Mucosa of rectum (tissue), 2 donors: ENCODE results near the gene CARD19.

Experiments used
- H3K27ac ChIP-seq, 2 donors: one replicate each; pipeline ENCODE4 v1.7.0; 2013; ENCODE audit warnings: inconsistent platforms in 2 of 2, low read depth in 2 of 2, low read length in 2 of 2
- H3K27me3 ChIP-seq, 2 donors: one replicate each; pipeline ENCODE4 v1.7.0; 2013; ENCODE audit warnings: low read length in 2 of 2; ENCODE audit not compliant: control insufficient read depth in 2 of 2, insufficient read depth in 2 of 2
- H3K36me3 ChIP-seq, 2 donors: one replicate each; pipeline ENCODE4 v1.7.0; 2013; ENCODE audit warnings: low read length in 2 of 2; ENCODE audit not compliant: control insufficient read depth in 2 of 2, insufficient read depth in 2 of 2
- H3K4me1 ChIP-seq, 2 donors: one replicate each; pipeline ENCODE4 v1.7.0; 2013; ENCODE audit warnings: low read length in 2 of 2, mild to moderate bottlenecking in 1 of 2; ENCODE audit not compliant: control insufficient read depth in 2 of 2, insufficient read depth in 2 of 2
- H3K4me3 ChIP-seq, 2 donors: one replicate each; pipeline ENCODE4 v1.7.0; 2013; ENCODE audit warnings: low read length in 2 of 2
- H3K9ac ChIP-seq, 2 donors: one replicate each; pipeline ENCODE4 v1.7.0; 2013; ENCODE audit warnings: low read length in 2 of 2, low read depth in 1 of 2, mild to moderate bottlenecking in 1 of 2
- H3K9me3 ChIP-seq, 2 donors: one replicate each; pipeline ENCODE4 v1.7.0; 2013; ENCODE audit warnings: low read length in 2 of 2; ENCODE audit not compliant: control insufficient read depth in 2 of 2
- donor health status: healthy.
- donor health status: Normal muscosa, but diverticular disease.

CARD19 gene, protein sequence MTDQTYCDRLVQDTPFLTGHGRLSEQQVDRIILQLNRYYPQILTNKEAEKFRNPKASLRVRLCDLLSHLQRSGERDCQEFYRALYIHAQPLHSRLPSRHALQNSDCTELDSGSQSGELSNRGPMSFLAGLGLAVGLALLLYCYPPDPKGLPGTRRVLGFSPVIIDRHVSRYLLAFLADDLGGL

DNA sequence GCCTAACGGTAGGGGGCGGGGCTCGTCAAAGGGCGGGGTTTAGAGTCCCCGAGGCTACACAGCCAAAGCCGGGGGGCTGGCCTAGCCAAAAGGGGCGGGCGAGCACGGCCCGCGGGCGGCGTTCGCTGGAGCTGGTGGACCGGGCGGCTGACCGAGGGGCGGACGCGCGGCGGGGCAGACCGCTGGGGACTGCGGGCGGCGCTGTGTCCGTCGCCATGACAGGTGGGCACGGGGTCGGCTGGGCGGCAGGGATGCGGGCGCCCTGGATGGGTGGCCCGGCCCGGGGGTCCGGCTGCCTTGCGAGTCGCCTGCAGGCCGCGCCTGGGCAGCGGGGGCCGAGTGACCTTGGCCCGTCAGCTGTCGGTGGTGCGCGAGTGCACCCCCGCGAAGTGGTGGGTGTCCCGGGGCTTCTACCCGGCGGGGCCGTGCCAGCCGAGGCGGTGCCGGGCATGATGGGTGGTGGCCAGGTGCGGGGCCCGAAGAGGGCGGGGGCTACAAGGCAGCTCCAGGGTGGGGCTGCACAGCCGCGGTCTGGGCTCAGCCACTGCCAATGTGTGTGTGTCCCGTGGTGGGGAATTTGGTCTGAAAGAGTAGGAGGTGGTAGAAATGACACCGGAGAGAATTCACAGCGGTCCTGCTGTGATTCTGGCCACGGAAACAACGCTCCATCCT, at the start of gene CARD19:
TSS of gene CARD19 (plus strand) at position 87 of the 672 bp plus-strand sequence. CDS start at position 216, 129 bp downstream.
- Histone ChIP-seq H3K27ac (peak within 1 kb of the TSS; percentile 98 to 99), H3K9me3 (no peaks in the 10 kb centered on the region), H3K36me3 (no peaks in the 10 kb centered on the region), H3K4me3 (peak within 1 kb of the TSS; percentile 87 to 88), H3K9ac (peak within 1 kb of the TSS; percentile 89 to 98), H3K4me1 (peaks cover 47 to 51% of the 10 kb centered on the region in 2 donors), H3K27me3 (no peaks in the 10 kb centered on the region)

DNA sequence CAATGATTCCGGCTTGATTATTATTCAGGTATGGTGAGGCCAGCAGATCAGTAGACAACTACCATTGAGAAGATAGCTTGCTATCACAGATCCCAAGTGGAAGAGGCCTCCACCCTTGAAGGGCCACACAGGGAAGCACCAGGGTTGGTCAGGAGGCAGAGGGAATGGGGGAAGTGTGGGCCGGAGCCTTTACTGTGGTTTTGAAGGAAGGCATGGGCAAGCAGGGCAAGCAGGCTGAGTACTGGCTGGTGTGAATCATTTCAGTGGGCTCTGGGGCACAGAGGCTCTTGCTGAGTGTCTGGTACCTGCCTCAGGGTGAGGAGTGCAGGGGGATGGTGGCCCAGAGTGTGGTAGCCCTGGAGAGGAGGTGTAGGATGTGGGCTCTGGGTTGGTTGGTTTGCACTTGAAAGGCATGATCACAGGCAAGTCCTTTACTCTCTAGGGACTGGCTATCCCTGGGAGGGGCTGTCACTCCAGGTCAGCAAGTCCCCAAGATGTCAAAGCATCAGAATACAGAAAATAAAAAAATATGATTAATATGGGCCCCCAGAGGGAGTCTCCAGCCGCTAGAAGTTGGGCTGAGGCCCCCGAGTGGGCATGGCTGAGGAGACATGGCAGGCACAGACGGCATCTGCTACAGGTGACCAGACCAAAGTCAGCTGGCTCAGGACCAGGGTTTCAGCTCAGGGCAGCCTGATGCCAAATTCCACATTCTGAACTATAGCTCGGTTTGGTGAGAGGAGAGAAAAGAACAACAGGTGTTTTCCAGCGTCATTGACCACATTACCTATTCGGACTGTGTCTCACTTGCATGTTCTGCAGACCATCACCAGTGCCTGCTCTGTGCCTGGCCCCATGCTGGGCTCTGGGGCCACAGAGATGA, 47.2 kb upstream of the CARD19 start:
- H3K4me1 ChIP-seq: no peaks in the 10 kb centered on the region
- H3K4me3 ChIP-seq: no peak overlapping the region
- no peak overlapping the region for H3K9ac ChIP-seq
- H3K27me3 ChIP-seq: no peaks in the 10 kb centered on the region
- H3K27ac ChIP-seq: no peak overlapping the region
- H3K9me3 ChIP-seq: no peaks in the 10 kb centered on the region
- H3K36me3 ChIP-seq: no peaks in the 10 kb centered on the region

DNA sequence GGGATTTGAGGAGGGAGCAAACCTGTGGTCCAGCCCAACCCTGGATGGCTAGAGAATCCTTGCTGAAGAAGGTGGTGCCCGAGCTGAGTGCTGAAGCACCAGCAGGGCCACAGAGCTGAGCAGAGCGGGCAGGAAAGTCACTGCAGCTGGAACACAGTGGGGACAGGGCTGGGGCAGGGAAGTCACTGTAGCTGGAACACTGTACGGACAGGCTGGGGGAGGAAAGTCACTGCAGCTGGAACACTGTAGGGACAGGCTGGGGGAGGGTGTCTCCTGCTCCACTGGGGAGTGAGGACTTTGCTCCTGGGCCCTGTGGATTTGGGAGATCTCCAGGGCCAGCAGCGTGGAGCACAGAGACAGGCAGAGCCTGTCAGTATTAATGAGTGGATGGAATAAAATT, 46.5 kb upstream of the CARD19 start:
- Histone ChIP-seq H3K4me3 (no peak overlapping the region), H3K27ac (no peak overlapping the region)

DNA sequence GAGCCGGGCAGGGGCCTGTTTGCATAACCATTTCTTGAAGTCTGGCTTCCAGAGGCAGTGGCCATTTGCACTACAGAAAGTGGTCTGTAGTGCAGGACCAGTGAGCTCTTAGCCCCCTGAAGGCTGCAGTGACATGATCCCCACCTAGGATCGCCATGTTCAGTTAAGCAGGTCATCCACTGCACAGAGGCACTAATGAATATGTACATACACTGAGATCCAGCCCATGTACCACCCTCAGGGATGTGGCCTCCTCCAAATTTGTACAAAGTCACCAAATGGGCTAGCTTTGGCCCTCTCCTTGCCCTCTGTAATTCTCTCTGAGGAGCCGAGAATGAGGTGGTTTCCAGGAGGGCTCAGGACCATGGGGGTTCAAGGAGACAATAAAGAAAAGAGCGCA, 45.8 kb upstream of the CARD19 start:
- H3K9me3 ChIP-seq: no peaks in the 10 kb centered on the region
- no peak overlapping the region for H3K9ac ChIP-seq
- H3K4me3 ChIP-seq: no peak overlapping the region
- H3K27ac ChIP-seq: no peak overlapping the region
- no peaks in the 10 kb centered on the region for H3K27me3 ChIP-seq
- H3K4me1 ChIP-seq: no peaks in the 10 kb centered on the region
- no peaks in the 10 kb centered on the region for H3K36me3 ChIP-seq

More for the DNA sequence above, 46.5 kb upstream of the CARD19 start:
- H3K4me1 ChIP-seq: no peaks in the 10 kb centered on the region
- no peak overlapping the region for H3K9ac ChIP-seq
- H3K9me3 ChIP-seq: no peaks in the 10 kb centered on the region
- H3K27me3 ChIP-seq: no peaks in the 10 kb centered on the region
- H3K36me3 ChIP-seq: no peaks in the 10 kb centered on the region

DNA sequence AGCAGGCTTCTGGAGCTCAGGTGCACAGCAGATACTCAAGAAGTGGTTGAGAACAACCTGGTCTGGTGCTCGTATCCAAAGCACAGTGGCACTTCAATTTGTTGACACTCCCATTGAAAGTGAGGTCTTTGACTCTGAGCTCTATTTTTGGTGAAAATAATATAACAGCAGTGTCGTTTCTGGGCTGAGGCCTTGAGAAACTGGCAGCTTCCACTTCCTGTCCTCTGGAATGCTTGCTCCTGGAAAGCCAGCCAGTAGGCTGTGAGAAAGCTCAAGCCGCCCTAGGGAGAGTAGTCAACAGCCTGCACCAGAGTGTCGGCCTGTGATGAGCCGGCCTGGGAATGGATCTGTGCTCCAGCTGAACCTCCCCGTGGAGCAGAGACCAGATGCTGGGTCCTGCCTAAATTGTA, 44.3 kb upstream of the CARD19 start:
- H3K27me3 ChIP-seq: no peaks in the 10 kb centered on the region
- no peak overlapping the region for H3K9ac ChIP-seq
- H3K4me3 ChIP-seq: no peak overlapping the region
- H3K4me1 ChIP-seq: no peaks in the 10 kb centered on the region
- peak overlapping the region in 1 of 2 donors; percentile 32 for H3K27ac ChIP-seq
- H3K9me3 ChIP-seq: no peaks in the 10 kb centered on the region
- no peaks in the 10 kb centered on the region for H3K36me3 ChIP-seq

DNA sequence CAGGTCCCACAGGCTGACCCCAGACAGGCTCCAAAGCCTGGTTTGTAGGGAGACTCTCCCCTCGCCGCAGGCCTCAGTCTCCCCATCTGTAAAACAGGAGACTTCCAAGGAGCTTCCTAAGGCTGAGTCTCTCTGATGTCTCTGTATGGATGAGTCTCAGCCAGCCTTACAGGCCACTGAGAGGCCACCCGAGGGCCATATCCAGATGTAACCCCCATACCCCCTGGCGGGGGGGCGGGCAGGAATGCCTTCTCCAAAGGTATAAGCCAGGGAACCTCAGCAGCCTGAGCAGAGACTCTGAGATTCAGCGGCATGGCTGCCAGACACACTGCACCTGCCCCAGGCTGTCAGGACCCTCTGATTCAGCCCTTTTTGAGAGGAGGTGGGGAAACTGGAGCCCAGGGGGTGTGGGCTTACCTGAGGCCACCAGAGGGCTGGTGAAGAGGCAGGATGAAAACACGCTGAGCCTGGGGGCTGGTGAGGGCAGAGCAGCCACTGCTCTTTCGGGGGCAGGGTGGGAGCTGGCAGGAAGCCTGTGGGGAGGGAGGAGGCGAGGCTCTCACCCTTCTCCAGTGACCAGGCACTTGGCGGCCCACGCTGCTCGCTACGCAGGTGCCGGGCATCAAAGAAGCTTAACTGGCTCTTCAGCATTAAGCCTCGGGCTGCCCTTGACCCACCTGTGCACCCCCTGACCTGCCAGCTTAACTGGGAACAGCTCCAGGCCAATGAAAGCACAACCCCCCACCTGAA, 43.1 kb upstream of the CARD19 start:
- Histone ChIP-seq H3K27me3 (no peaks in the 10 kb centered on the region), H3K4me1 (no peaks in the 10 kb centered on the region), H3K9me3 (no peaks in the 10 kb centered on the region), H3K4me3 (no peak overlapping the region), H3K27ac (no peak overlapping the region), H3K9ac (no peak overlapping the region), H3K36me3 (no peaks in the 10 kb centered on the region)

DNA sequence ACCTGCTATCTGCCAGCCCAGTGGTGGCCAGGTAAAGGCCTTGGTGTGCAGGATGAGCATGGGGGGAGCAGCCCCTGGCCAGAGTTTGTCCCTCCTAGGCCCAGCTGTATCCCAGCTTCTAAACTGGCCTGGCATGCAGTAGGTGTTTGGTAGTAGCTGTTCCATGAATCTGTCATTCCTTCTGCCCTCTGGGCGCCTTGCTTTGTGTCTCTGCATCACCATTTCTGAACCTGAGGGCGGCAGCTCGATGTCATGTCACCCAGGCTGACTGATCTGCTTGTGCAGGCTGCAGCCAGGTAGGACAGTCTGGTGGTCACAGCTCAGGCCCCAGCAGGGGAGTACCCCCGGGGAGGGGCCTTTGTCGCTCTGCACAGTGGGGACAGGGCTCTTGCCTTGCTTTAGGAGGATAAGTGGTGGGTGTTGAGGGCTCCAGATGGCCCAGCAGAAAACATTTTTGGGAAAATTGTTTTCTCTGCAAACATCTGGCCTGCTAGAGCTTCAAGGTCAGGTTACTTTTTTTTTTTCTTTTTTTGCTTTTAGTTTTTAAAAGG, 42.2 kb upstream of the CARD19 start:
- Histone ChIP-seq H3K9me3 (no peaks in the 10 kb centered on the region), H3K36me3 (no peaks in the 10 kb centered on the region), H3K9ac (no peak overlapping the region), H3K4me3 (no peak overlapping the region), H3K4me1 (no peaks in the 10 kb centered on the region), H3K27ac (no peak overlapping the region), H3K27me3 (no peaks in the 10 kb centered on the region)

DNA sequence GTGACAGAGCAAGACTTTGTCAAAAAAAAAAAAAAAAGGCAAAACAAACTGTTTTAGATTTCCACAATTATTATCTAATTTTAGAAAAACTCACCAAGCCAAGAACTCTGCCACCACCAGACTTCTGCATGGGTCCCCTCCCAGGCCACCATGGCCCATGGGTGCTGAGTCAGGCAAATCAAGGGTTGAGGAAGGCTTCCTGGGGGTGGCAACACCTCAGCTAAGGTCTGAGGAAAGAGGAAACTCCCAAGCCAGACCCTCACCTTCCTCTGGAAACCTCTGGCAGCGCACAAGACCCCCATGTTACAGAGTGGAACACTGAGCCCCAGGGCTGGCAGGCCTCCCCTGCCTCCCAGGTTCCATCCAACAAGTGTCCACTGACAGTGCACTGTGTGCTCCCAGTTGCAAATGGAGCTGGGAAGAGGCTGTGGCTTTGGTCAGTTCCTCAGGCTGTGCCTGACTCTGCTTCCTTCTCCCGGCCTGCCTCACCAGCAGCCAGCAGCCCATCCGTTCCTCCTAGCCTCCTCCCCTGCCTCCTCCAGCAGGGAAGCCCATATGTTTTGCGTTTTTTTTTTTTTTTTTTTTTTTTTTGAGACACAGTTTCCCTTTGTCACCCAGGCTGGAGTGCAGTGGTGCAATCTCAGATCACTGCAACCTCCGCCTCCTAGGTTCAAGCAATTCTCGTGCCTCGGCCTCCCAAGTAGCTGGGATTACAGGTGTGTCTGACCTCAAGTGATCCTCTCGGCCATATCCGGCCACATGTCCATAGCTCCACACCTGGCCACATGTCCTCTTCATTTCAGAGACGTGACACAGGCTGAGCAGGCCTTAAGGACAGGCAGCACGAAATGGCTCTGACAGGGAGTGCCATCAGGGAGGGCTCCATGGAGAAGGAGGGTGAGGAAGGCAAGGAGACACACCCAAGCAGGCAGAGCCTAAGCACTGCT, 41.0 kb upstream of the CARD19 start:
- Histone ChIP-seq H3K27ac (no peak overlapping the region), H3K4me3 (no peak overlapping the region), H3K4me1 (peaks cover 0 to 5% of the 10 kb centered on the region in 2 donors), H3K9ac (no peak overlapping the region), H3K27me3 (peaks cover 0 to 1% of the 10 kb centered on the region in 2 donors), H3K9me3 (no peaks in the 10 kb centered on the region), H3K36me3 (no peaks in the 10 kb centered on the region)
